CD4-positive, alpha-beta T cell (primary cell): ENCODE measurements around the gene KLK8. TPM values are rescaled to one million over a fixed set of nuclear protein-coding genes. Genes with fewer than 3 reads are reported as not detected.

Source experiments
- ATAC-seq: fragments of 200-7000 bp; cut with Tn5 transposase; one replicate; pipeline ENCODE4 v1.10.0; 2022; ENCODE audit warnings: mild to moderate bottlenecking; ENCODE audit not compliant: poor library complexity
- CTCF ChIA-PET: fragments of 350-600 bp; sonication (Branson Sonifier 250); formaldehyde crosslinking; loops from one replicate; lab custom pipeline; 2021; ENCODE audit warnings: antibody characterized with exemption, inconsistent platforms; lab: Charles Lee
- POLR2A ChIA-PET: fragments of 350-600 bp; sonication (Branson Sonifier 250); formaldehyde crosslinking; loops from one replicate; lab custom pipeline; 2021; ENCODE audit warnings: antibody characterized with exemption, inconsistent platforms; lab: Charles Lee
- DNase-seq, 14 experiments: peaks; one replicate each; pipeline ENCODE4 v3.0.0-alpha.2; 2013 to 2020; ENCODE audit warnings: mixed read lengths in 2 of 14
- H3K27ac ChIP-seq, 2 donors: one replicate each; pipeline versions ENCODE4 v1.5.1 to v1.7.0; 2013; ENCODE audit warnings: low read length in 2 of 2, low read depth in 1 of 2, mild to moderate bottlenecking in 1 of 2
- H3K27me3 ChIP-seq, 2 experiments: 1 replicate in 1 of 2; 2 replicates in 1 of 2; pipeline versions ENCODE4 v1.6.1 to v1.7.0; 2013; ENCODE audit warnings: low read length in 2 of 2, control low read depth in 1 of 2, mild to moderate bottlenecking in 1 of 2, moderate library complexity in 1 of 2; ENCODE audit not compliant: insufficient read depth in 2 of 2, control insufficient read depth in 1 of 2
- H3K36me3 ChIP-seq: one replicate; pipeline ENCODE4 v1.6.1; 2013; ENCODE audit warnings: low read length, control low read depth; ENCODE audit not compliant: insufficient read depth
- H3K4me1 ChIP-seq: one replicate; pipeline ENCODE4 v1.6.1; 2013; ENCODE audit warnings: low read length, control low read depth; ENCODE audit not compliant: insufficient read depth
- H3K4me3 ChIP-seq: one replicate; pipeline ENCODE4 v1.5.1; 2013; ENCODE audit warnings: mild to moderate bottlenecking, low read length, moderate library complexity
- H3K9me3 ChIP-seq, 2 experiments: 1 replicate in 1 of 2; 2 replicates in 1 of 2; pipeline versions ENCODE4 v1.6.1 to v1.7.0; 2013; ENCODE audit warnings: low read length in 2 of 2, mild to moderate bottlenecking in 2 of 2, control low read depth in 1 of 2, moderate library complexity in 1 of 2; ENCODE audit not compliant: control insufficient read depth in 1 of 2, insufficient read depth in 1 of 2
- H3K27ac Mint-ChIP-seq: one replicate; pipeline ENCODE4 v1.8.0; 2020; ENCODE audit warnings: mixed read lengths
- H3K27me3 Mint-ChIP-seq: one replicate; pipeline ENCODE4 v1.8.0; 2021; ENCODE audit warnings: mixed read lengths
- H3K36me3 Mint-ChIP-seq: one replicate; pipeline ENCODE4 v1.8.0; 2021; ENCODE audit warnings: low read depth, mixed read lengths
- H3K4me1 Mint-ChIP-seq: one replicate; pipeline ENCODE4 v1.8.0; 2021; ENCODE audit warnings: low read depth, mixed read lengths
- H3K4me3 Mint-ChIP-seq: one replicate; pipeline ENCODE4 v1.8.0; 2020; ENCODE audit warnings: mild to moderate bottlenecking, mixed read lengths
- H3K9me3 Mint-ChIP-seq: one replicate; pipeline ENCODE4 v1.8.0; 2020; ENCODE audit warnings: mixed read lengths
- intact Hi-C, 2 experiments: fragments of 100-400 bp; cut with DNase I in 1 of 2; cut with micrococcal nuclease in 1 of 2; formaldehyde crosslinking; loops; one replicate each; pipeline versions ENCODE4 v1.15.1 to v1.9.0; 2023 to 2025; cut with DNase I, micrococcal nuclease
- total RNA-seq, 174 experiments: library from RNA in 2 of 174; stranded (reverse) in 2 of 174; gene quantifications; one replicate each; pipeline ENCODE4 v1.2.3 and lab custom pipeline; 2021 to 2026
- TF ChIP-seq, protein P1 (sequence below): fragments of 200-600 bp; IDR thresholded peaks from one replicate; pipeline ENCODE4 v1.8.0; 2022; ENCODE audit warnings: antibody characterized with exemption, mild to moderate bottlenecking

The KLK8 gene
- total RNA-seq, 2 experiments from 2014 or later: not detected

DNA sequence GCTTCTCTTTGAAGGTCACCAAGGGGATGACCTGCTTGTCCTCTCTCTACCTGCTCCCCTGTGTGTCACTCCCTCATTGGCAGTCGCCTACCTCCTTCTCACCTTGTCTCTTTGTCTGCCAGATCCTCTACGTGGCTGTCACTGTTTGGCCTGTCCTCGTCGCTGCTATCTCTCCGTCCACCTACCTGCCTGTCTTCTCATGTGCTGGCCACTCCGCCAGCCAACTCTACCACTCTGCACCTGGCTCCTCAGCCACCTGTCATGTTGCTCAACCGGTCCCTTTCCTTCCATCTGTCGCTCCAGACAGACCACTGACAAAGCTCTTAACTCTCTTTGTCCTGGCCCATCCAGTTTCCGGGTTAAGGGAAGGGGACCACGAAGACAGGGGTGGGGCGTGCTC, 33.3 kb upstream of the KLK8 start, which contains the start of gene KLK12:
Gene KLK12, minus strand, starts transcription at position 299 of the 400 bp plus-strand sequence. CDS start 381 bp downstream, outside the sequence.
- Histone ChIP-seq H3K4me3 (no peak within 1 kb of the TSS), H3K27ac (no peak within 1 kb of the TSS), H3K36me3 (no peaks in the 10 kb centered on the region), H3K27me3 (peaks cover 2 to 4% of the 10 kb centered on the region in 2 experiments), H3K9me3 (peaks cover 0 to 4% of the 10 kb centered on the region in 2 experiments), H3K4me1 (no peaks in the 10 kb centered on the region)
- Mint-ChIP-seq H3K36me3 (no peaks in the 10 kb centered on the region), H3K27ac (no peak within 1 kb of the TSS), H3K9me3 (no peaks in the 10 kb centered on the region), H3K27me3 (peaks cover 28% of the 10 kb centered on the region), H3K4me1 (no peaks in the 10 kb centered on the region), H3K4me3 (no peak within 1 kb of the TSS)
- intact Hi-C loops: no loop called here
- TF ChIP-seq, protein P1, sequence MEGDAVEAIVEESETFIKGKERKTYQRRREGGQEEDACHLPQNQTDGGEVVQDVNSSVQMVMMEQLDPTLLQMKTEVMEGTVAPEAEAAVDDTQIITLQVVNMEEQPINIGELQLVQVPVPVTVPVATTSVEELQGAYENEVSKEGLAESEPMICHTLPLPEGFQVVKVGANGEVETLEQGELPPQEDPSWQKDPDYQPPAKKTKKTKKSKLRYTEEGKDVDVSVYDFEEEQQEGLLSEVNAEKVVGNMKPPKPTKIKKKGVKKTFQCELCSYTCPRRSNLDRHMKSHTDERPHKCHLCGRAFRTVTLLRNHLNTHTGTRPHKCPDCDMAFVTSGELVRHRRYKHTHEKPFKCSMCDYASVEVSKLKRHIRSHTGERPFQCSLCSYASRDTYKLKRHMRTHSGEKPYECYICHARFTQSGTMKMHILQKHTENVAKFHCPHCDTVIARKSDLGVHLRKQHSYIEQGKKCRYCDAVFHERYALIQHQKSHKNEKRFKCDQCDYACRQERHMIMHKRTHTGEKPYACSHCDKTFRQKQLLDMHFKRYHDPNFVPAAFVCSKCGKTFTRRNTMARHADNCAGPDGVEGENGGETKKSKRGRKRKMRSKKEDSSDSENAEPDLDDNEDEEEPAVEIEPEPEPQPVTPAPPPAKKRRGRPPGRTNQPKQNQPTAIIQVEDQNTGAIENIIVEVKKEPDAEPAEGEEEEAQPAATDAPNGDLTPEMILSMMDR: no peak
- POLR2A ChIA-PET: no interaction called here
- no peak for ATAC-seq
- DNase-seq: no peak
- CTCF ChIA-PET: no interaction called here

DNA sequence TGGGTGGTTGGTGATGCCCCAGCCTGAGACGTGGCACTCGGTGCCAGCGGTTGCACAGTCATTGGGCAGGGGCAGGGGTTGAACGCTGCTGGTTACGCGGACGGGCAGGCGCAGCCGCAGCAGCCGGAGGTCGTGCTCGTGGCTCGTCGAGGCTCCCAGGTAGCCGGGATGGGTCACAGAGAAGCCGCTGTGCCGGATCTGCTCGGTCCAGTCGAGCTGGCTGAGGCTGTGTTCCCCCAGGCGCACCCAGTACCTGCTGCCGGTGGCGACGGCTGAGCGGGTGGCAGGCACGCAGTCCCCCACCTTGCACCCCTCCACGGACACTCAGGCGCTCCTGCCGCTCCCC, 30.4 kb upstream of the KLK8 start:
- H3K36me3 ChIP-seq: no peaks in the 10 kb centered on the region
- no peak overlapping the region for H3K27ac Mint-ChIP-seq
- peaks cover 0 to 4% of the 10 kb centered on the region in 2 experiments for H3K9me3 ChIP-seq
- no peak overlapping the region for H3K27ac ChIP-seq
- no peaks in the 10 kb centered on the region for H3K4me1 ChIP-seq
- H3K27me3 ChIP-seq: peaks cover 2 to 15% of the 10 kb centered on the region in 2 experiments
- no peaks in the 10 kb centered on the region for H3K9me3 Mint-ChIP-seq
- H3K4me3 Mint-ChIP-seq: no peak overlapping the region
- no peak for DNase-seq
- POLR2A ChIA-PET: no interaction called here
- peaks cover 49% of the 10 kb centered on the region for H3K27me3 Mint-ChIP-seq
- no peak overlapping the region for H3K4me3 ChIP-seq
- TF ChIP-seq, protein P1: no peak
- no peak for ATAC-seq
- intact Hi-C loops: no loop called here
- no peaks in the 10 kb centered on the region for H3K36me3 Mint-ChIP-seq
- CTCF ChIA-PET: no interaction called here
- no peaks in the 10 kb centered on the region for H3K4me1 Mint-ChIP-seq

- Histone ChIP-seq H3K4me1 (no peaks in the 10 kb centered on the region), H3K27me3 (peaks cover 2 to 16% of the 10 kb centered on the region in 2 experiments), H3K36me3 (no peaks in the 10 kb centered on the region), H3K27ac (no peak overlapping the region), H3K4me3 (no peak overlapping the region), H3K9me3 (peaks cover 0 to 4% of the 10 kb centered on the region in 2 experiments)
- ATAC-seq: no peak
- ChIA-PET CTCF (no interaction called here), POLR2A (no interaction called here)
- no peak overlapping the region for H3K4me3 Mint-ChIP-seq
- no peak overlapping the region for H3K27ac Mint-ChIP-seq
- TF ChIP-seq, protein P1: no peak
- no peaks in the 10 kb centered on the region for H3K36me3 Mint-ChIP-seq
- H3K4me1 Mint-ChIP-seq: no peaks in the 10 kb centered on the region
- intact Hi-C loops: no loop called here
- H3K9me3 Mint-ChIP-seq: no peaks in the 10 kb centered on the region
- H3K27me3 Mint-ChIP-seq: peaks cover 54% of the 10 kb centered on the region
- no peak for DNase-seq
Observed at GRCh38 chr19:51031220-51031879, 29.9 kb upstream of the KLK8 start.
